HG03060 (cell line): Measurements from ENCODE around the gene KRTAP5-3.

Experiments used
- ATAC-seq: cut with Tn5 transposase; IDR thresholded peaks from one replicate; pipeline ENCODE4 v1.9.1; 2021; ENCODE audit warnings: low read depth, moderate number of reproducible peaks; ENCODE audit not compliant: unreplicated experiment

KRTAP5-3 gene

DNA sequence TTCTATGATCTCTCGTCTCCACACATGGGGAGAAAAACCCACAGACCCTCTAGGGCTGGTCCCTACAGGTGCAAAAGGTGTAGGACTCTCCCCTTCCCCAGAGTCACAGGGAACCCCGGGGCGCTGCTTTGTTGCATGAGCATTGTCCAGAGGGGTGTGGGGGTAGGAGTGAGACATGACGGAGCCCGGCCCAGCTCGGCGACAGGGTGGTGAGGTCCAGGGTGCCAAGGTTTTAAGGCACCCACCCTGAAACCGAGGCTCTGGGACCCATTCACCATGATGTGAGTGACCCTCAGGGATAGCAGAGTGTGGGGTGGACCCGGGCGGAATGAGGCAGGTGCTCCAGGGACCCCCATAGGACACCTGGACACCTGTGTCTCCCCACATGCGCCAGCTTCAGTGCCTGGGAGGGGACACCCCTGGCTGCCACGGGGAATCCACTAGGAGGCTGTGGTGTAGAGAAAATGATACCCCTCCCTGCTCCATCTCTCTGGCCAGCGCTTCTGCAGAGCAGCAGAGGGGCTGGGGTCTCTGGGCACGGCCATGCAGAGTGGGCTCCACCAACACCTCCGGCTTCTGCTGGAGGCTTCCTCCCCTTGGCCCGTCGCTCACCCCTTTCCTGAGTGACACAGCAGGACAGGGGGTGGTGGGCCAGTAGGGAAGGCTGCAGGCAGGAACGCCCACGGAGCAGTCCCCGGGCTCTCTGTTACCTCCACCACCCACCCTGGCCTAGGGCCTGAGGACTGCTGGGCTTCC is 36.5 kb upstream of the KRTAP5-3 start:
- ATAC-seq, result no peak

DNA sequence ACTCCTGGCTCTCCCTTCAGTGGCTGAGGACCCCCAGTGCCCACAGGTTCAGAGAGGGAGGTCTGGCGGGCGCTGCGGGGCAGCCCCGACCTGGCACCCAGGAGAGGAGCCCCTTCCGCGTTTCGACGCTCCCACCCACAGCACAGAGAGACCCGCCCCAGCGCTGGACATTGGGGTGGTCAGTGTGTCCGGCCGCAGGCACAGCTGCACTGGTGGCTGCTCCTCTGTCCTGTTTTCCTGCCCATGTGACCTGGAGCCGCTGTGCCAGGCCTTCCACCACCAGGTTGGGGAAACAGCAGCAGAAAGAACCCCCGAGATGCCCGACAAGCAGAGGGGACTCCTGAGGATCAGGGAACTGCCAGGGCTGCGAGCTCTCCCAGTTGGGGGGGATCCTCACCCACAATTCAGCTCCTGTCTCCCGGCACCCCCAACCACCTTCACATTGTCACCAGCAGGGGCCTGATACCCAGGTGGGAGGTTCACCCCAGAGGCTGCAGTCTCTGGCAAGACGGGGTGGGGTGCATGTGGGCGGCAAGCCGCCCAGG is 35.0 kb upstream of the KRTAP5-3 start:
- no peak for ATAC-seq

DNA sequence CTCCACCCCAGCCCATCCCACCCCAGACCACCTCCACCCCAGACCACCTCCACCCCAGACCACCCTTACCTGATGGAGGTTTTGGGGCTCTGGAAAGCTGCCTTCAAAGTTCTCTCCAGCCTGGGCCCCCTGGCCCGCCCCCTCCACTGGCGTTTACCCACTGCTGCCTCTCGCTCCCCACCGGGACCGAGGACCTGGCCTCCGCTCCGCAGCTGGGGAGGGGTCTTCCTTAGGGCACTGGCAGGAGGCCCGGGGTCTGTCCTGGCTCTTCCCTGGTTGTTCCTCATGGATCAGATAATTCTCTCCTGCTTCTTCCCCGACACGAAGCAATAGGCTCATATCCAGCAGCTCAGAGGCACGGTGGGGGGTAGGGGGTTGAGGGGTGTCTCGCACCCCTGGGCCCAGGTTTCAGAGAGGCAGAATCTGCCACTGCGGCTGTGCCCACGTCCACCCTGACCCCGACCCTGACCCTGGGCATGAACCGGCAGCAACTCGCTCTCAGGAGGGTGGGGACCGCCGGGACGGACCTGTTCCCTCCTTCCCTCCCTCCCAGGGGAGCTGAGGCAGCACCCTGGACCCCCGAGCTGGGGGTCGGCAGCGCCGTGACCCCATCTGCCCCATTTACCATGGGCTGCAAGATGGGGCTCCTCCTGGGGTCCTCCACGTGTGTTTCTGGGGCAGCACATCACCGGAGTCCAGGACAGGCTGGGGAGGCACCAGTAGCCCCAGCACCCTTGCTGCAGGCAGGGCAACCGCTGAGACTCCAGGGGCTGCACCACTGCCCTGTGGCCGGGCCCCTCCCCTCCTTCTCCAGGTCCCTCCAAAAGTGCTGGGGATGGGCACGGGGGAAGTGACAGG is 34.3 kb upstream of the KRTAP5-3 start:
- ATAC-seq, result no peak

DNA sequence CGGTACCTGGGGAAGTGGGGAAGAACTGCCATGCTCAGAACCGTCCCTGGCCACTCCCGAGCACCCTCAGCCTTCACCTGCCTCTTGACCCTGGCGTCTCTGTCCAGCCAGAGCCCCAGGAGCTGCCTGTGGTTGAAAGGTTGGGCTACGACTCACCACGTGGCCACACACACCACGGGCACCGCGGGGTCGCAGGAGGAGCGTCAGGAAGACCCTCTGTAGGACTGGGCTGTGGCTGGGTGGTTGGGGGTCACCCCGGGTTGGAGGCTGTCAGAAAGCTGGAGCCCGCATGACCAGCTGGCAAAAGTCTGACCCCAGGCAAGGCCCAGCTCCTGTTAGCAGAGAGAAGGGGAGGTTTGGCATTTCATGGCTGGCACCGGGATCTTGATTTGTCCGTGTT is 32.8 kb upstream of the KRTAP5-3 start:
- no peak for ATAC-seq

DNA sequence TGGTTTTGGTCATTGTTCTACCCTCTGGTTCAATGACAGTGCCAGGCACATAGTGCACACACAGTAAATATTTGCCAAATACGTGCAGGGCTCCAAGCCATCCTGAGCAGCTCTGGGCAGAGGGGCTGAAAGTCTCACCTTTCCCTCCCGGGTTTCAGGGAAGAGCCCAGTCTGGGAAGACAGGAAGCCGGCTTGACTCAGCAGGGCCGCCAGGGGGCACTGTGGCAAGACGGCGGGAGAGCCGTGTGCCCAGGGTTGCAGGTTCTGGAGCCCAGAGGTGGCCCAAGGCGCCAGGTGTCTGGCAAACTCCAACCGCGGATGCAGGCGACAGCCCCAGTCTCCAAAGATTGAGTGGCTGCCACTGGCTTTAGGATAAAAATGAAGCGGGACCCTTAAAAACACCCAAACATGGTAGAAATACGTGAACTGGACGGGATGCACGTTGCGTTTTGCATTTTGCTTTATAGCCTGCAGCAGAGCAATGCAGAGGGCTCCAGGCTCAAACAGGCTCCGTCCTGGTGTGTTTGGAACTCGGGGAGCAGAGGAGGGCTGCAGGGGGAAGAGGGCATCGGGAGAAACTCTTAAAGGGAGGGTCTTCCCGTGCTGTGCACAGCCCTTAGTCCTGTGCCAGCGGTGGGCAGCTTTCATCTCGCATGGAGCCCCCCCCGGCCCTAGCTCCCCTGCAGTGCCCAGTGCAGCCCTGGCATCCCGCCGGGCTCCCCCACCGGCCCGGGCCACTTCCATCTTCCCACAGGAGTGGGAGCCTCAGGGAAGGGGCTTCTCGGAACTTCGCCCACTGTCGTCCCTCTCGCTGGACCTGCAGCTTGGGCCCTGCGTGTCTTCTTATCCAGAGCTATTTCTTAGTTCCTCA is 32.0 kb upstream of the KRTAP5-3 start:
- ATAC-seq, result no peak

DNA sequence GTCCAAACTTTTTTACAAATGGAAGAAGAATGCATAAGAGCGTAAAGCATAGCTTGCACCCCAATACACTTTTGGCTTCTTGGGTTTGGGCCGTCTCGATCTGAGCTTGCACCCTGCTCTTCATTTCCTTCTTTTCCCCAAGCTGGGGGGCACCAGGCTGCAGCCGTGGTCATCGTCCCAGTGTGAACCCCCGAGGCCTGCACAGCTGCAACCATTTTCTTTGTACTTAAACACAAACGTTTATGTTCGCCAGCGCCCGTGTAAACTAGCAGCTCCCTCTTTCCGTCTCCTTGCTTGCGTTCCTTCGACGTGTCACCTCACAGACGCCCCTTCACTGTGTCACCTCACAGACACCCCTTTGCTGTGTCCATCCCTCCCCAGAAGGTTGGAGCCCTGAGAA is 31.4 kb upstream of the KRTAP5-3 start:
- no peak for ATAC-seq

DNA sequence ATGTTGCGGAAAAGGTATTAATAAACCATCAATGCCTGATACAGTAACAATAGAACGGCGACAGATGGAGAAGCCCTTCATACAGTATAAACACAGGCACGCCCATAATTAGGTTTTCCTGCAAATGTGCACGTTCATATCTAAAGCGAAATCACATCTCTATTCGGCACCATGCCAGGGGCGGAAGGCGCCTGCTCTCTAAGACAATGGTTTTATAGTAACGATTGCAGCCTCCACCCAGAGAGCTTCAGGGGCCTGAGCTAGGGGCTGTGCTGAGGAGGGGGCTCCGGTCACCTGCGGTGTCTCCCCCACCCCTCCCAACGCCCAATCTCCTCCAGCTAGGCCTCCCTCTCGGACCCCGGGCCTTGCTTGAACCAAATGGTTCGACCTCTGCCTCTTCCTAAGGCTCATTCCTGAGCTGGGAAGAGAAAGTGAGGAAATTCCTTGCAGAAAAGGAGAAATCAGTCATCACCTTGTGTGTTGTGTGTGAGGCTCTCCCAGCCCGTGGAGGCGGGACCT is 30.9 kb upstream of the KRTAP5-3 start:
- ATAC-seq, result no peak

DNA sequence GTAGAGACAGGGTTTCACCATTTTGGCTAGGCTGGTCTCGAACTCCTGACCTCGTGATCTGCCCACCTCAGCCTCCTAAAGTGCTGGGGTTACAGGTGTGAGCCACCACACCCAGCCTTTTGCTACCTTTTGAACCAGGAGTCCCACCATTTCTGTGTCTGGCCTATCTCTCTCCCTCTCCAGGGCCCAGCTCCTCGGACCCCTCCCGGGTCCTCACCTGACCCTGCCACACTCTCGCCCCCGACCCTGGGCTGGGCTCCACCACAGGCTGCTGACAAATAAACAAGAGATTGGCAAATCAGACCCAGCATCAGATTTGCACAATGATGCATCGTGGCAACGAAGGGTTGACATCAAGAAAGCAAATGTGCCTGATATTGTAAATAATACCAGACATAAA is 30.1 kb upstream of the KRTAP5-3 start:
- no peak for ATAC-seq

DNA sequence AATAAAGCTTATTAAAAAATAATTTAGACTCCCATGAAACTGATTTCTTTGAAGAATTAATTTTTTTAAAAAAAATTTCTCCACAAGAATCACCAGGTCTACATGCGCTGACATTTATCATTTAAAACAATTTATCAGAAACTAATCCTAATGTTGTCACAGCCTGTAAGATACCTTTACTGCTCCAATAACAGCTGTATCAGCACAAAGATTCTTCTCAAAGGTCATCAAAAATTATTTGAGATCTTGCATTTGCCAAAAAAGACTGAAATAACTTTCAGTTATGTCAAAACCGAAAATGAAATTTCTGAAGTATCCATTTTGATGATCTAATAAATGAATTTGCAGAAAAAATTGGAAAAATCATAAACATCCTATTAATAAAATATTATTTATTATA is 29.4 kb upstream of the KRTAP5-3 start:
- ATAC-seq, result no peak

DNA sequence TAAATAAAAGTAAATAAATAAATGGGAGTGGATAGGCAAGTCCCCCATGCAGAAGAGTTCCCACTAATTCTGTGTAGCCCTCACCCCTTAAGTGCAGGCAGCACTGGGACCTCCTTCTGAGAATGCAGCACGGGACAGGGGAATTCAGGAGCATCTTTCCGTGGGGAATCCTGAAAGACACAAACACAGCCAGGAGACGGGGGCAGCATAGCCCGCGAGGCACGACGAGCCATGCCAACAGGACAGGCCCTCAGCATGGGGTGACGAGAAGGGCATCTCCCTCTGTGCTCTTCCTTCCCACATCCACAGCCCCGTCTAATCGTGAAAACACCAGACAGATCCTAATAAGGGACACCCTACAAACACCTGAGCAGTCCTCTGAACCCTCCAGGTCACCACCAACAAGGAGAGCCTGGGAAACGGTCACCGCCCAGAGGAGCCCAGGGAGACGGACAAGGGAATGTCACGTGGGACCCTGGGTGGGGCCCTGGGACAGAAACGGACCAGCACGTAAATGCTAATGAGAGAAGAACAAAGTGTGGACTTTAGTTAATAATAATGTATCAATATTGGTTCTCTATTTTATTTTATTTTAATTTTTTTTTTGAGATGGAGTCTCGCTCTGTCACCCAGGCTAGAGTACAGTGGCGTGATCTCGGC is 28.2 kb upstream of the KRTAP5-3 start:
- ATAC-seq, result no peak

DNA sequence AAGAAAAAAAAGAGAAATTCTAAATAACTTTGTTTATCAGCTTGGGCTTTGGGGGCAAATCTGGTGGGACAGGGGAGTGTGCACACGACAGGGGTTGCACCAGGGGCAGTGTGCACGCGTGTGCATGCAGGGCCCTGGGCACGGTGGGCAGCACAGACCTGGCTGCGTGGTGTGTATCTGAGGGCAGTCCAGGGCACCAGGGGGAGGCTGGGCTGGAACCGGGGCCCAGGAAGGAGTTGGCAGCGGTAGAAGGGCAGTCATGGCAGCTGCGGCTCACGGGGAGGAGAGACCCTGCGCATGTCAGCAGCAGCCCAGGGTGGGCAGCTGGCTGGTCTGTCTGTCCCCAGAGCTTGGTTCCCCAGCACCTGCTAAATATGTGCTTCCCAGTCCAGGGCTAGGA is 25.6 kb upstream of the KRTAP5-3 start:
- no peak for ATAC-seq

DNA sequence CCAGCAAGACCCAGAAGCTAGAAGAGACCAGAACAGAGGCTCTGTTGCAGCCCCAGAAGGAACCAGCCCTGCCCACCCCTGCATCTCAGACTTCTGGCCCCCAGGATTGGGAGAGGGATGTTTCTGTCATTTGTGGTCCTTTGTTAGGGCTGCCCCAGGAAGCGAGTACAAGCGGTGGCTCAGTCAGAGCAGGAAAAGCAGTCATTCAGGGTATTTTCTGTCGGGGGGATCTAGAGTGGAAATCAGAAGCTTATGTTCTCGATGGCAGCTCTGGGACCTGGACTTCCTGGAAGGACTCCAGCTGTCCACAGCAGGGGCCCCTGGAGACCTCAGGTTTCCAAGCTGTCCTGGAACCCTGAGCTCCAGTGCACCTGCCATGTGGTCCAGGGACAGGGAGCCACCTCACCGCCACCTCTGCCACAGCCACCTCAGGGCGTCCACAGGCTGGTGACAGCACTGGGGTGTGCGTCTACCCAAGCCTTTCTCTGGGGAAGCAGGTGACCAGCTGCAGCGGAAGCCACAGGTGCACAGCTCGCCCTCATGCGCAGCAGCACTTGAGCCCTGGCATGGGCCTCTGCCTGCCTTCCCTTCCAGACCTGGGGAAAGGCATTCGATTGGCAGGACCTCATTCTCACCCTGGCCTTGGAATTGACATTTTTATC is 23.9 kb upstream of the KRTAP5-3 start:
- ATAC-seq, result no peak

DNA sequence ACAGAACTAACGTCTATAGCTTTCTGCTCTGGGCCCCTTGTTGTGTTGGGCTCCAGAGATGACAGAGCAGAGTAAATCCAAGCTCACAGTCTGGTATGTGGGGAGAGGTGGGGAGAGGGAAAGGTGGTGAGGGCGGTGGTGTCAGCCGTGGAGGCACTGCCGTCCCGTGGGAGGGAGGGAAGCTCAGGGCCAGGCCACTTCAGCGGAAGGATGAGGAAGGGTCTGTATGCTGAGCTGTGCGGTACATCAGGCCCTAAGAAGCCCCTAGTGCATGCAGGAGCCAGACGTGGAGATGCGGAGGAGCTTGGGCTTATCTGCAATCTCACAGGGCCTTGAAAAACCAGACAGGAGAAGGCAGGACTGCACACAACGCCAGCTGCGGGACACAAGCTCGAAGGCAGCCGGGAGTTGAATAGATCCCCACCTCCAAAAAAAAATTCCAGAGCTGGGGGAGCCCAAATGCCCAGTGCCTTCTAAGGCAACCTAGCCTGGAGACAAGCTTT is 22.9 kb upstream of the KRTAP5-3 start:
- no peak for ATAC-seq

DNA sequence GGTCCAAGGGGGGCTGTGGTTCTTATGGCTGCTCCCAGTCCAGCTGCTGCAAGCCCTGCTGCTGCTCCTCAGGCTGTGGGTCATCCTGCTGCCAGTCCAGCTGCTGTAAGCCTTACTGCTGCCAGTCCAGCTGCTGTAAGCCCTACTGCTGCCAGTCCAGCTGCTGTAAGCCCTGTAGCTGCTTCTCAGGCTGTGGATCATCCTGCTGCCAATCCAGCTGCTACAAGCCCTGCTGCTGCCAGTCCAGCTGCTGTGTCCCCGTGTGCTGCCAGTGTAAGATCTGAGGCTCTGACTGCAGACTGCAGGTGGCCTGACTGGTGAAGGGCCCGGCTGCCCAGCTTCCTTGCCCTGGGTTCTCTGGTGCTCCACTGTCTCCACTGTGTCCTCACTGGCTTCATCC is 22.0 kb upstream of the KRTAP5-3 start:
- ATAC-seq, result no peak

DNA sequence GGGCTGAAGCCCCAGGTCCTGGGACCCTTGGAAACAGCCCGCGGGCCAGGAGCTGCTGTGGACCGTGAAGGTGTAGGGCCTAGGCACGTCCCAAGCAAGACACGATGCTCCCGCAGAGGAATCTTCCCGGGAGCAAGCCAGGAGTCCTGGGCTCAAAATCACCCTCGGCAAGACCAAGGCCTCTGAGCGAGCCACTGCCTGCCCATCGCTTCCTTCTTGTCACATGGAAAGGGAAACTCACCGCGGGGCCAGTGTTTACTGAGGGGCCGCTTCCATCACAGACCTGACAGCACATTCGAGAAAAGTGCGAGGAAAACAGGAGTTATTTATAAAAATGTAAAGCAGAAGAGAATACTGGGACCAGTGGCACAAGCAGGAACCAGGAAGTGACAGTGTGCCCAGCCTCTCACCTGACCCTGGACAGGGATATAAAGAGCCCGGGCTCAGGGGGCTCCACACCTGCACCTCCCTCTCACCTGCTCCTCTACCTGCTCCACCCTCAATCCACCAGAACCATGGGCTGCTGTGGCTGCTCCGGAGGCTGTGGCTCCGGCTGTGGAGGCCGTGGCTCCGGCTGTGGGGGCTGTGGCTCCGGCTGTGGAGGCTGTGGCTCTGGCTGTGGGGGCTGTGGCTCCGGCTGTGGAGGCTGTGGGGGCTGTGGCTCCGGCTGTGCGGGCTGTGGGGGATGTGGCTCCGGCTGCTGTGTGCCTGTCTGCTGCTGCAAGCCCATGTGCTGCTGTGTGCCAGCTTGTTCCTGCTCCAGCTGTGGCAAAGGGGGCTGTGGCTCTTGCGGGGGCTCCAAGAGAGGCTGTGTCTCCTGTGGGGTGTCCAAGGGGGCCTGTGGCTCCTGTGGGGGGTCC is 21.3 kb upstream of the KRTAP5-3 start, which contains the start of gene KRTAP5-5:
Gene KRTAP5-5, plus strand, starts transcription at position 450 of the 860 bp plus-strand sequence. Its CDS starts 66 bp downstream, at position 516.
- ATAC-seq, result no peak

DNA sequence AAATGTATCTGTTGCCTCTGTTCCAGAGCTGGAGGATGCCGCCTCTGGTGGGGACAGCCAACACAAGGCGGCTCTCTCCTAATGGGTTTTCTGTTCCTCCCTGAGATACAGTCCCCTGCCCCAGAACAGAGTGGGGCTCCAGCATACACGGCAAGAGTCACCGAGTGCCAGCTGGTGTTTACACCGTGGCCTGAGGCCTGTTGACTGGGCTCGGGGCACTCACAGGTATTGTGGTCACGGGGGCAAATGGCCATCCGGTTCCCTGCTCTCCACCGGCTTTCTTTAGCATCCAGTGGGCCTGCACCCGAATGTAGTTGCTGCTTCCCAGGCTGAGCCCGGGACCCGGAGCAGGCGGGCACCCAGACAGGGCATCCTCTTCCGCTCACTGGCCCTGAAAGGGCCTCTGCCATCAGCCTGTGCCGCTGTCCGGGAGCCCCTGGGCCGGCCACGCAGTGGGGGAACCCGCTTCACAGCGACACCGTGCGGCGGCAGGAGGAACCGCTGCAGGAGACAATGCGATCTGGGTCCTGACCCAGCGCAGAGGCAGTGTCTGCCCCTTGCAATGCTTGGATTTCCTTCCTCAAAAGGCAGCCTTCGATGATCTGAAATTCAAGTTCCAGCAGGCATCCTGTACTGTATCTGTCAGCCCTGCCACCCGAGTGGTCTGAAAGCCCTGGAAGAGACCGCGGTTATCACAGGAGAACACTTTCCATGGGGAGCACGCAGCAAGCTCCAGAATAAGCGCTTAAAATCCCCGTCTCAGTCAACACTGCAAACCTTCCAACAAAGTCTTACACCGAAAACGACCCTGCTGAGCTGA is 20.5 kb upstream of the KRTAP5-3 start:
- no peak for ATAC-seq

DNA sequence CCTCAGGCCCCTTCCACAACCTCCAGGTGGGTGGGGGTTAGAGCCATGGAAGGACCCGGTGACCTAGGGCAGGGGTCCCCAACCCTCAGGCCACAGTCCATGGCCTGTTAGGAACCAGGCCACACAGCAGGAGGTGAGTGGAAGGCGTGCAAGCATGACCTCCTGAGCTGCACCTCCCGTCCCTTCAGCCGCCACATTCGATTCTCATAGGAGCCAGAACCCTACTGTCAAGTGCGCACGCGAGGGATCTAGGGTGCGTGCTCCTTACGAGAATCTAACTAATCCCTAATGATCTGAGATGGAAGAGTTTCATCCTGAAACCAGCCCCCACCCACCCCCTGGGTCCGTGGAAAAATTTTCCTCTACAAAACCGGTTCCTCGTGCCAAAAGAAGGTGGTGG is 17.3 kb upstream of the KRTAP5-3 start:
- ATAC-seq, result no peak
